HG02938 (cell line): ENCODE data around the gene FAM161A.

ENCODE experiments used
- ATAC-seq: cut with Tn5 transposase; IDR thresholded peaks from one replicate; pipeline ENCODE4 v1.9.1; 2021; ENCODE audit warnings: mild to moderate bottlenecking, moderate library complexity; ENCODE audit not compliant: unreplicated experiment

FAM161A gene

DNA sequence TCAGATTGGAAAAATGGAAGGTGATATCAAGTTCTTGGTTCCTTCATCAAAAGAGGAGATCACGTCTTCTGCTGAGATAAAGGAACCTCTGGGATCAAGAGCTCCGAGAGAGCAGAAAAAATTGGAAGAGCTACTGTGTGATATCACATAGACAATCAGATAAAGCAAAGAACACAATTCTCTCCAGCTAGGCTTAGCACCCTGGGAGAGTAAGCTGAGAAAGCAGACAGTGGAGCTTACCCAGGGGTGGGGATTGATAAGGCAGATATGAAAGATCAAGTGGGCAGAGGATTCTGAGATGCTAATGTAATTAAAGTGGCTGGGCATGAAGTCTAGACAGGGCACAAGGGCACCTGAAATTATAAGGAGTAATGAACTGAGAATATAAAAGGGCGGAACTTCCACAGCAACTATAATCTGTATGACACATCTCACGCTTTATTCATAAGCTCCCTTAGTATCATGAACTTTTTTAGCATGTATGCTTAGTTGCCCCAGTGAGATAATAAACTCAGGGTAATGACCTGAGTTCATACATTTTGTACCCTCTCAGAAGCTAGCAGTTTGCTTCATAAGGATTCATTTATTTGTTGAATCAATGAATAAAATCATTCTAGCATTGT, 65.8 kb downstream of the FAM161A start:
- ATAC-seq, result no peak

DNA sequence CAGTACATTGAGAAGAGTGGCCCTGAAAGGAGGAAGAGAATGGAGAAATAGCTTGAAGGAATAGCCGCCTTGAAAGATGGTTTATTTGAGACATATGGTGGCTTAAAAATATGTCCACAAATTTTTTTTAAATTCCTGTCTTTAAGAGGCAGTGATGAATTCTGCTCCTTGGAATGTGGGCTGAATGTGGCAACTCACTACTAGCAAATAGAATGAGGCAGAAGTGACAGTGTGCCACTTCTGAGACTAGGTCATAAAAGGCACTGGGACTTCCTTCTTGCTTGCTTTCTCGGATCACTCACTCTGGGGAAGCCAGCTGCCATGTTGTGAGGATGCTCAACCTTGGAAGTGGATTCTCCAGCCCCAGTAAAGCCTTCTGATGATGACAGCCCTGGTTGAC, 67.0 kb downstream of the FAM161A start:
- no peak for ATAC-seq

DNA sequence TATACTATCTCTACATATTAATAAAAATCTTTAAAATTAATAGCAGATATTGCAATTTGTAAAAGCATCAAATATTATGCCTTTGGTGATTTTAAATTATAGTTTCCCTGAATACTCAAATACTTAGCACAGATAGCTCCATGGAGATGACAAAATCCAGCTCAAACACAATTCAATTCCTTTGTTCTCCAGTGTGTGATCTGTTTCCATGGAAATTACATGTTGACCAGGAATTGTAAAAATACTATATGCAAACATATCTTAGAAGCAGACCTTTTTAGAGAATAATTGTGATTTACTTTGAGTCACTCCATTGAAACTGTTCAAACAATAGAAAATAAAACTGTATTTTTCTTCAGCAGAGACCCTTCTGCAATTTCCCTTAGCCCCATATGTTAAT, 68.3 kb downstream of the FAM161A start:
- ATAC-seq, result no peak

DNA sequence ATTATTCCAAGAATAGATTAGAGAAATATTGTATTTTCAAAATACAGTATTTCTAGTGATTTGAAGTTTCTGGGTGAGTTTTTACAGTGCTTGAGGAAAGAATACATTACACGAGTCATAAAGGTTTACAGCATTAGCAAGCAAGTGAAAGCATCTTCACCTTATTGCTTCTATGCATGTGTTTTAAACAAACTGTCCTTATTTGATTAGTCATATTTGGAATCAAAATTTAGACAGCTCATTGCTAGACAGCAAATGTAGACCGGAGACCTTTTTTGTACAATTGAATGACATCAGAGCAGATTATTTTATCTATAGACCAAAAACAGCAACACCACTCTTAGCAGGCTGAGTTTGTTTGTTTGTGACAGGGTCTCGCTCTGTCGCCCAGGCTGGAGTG, 69.2 kb downstream of the FAM161A start:
- ATAC-seq, result no peak

DNA sequence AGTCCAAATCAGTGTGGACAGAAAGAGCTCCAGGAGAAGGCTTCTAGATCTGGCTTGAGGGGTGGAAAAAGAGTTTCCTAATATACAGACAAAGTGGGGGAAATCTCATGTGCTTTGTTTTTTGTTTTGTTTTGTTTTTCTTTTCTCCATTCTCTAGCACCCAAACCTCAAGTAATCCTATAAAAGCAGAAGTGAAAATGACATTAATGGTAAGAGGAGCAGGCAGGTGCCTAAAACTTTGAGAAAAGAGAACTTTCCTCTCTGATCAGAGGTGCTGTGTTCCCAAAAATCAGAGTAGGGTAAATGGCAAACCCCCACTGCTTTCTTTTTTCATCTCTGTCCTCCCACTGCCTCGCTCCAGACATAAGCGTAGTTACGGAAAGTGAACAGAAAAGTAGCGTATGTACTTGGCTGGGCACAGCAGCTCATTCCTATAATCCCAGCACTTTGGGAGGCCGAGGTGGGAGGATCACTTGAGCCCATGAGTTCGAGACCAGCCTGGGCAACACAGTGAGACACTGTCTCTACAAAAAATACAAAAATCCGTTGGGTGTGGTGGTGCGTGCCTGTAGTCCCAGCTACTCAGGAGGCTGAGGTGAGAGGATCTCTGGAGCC, 77.8 kb downstream of the FAM161A start:
- peak; percentile 89 for ATAC-seq
